Measurements from ENCODE around the gene RBP3.

DNA sequence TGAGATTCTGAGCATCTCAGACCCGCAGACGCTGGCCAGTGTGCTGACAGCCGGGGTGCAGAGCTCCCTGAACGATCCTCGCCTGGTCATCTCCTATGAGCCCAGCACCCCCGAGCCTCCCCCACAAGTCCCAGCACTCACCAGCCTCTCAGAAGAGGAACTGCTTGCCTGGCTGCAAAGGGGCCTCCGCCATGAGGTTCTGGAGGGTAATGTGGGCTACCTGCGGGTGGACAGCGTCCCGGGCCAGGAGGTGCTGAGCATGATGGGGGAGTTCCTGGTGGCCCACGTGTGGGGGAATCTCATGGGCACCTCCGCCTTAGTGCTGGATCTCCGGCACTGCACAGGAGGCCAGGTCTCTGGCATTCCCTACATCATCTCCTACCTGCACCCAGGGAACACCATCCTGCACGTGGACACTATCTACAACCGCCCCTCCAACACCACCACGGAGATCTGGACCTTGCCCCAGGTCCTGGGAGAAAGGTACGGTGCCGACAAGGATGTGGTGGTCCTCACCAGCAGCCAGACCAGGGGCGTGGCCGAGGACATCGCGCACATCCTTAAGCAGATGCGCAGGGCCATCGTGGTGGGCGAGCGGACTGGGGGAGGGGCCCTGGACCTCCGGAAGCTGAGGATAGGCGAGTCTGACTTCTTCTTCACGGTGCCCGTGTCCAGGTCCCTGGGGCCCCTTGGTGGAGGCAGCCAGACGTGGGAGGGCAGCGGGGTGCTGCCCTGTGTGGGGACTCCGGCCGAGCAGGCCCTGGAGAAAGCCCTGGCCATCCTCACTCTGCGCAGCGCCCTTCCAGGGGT lies 703 bp downstream of the RBP3 start:
- TF ChIP-seq, protein P1, sequence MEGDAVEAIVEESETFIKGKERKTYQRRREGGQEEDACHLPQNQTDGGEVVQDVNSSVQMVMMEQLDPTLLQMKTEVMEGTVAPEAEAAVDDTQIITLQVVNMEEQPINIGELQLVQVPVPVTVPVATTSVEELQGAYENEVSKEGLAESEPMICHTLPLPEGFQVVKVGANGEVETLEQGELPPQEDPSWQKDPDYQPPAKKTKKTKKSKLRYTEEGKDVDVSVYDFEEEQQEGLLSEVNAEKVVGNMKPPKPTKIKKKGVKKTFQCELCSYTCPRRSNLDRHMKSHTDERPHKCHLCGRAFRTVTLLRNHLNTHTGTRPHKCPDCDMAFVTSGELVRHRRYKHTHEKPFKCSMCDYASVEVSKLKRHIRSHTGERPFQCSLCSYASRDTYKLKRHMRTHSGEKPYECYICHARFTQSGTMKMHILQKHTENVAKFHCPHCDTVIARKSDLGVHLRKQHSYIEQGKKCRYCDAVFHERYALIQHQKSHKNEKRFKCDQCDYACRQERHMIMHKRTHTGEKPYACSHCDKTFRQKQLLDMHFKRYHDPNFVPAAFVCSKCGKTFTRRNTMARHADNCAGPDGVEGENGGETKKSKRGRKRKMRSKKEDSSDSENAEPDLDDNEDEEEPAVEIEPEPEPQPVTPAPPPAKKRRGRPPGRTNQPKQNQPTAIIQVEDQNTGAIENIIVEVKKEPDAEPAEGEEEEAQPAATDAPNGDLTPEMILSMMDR (IDR thresholded peaks at IDR 0.05): no peak
- no peak for TF ChIP-seq EZH2 (IDR thresholded peaks at IDR 0.05)
